GM23248 (cell line): ENCODE measurements around the gene TMEM181. TPM values are rescaled to one million over a fixed set of nuclear protein-coding genes. Genes with fewer than 3 reads are reported as not detected.

Source experiments
- DNase-seq: peaks from one replicate; pipeline ENCODE4 v3.0.0-alpha.2; 2015
- H2AFZ ChIP-seq: fragments of 200-600 bp; sonication (generic); 2 replicates; pipeline ENCODE4 v1.6.1; 2016; ENCODE audit warnings: antibody characterized with exemption
- H3F3A ChIP-seq: fragments of 200-600 bp; sonication (generic); 2 replicates; pipeline ENCODE4 v1.6.1; 2016; ENCODE audit warnings: mild to moderate bottlenecking, antibody characterized with exemption, mixed run types; ENCODE audit not compliant: insufficient read depth
- H3K27ac ChIP-seq: fragments of 200-600 bp; sonication (generic); 2 replicates; pipeline ENCODE4 v1.5.1; 2016; ENCODE audit warnings: mild to moderate bottlenecking
- H3K27me3 ChIP-seq: fragments of 200-600 bp; sonication (generic); replicated peaks from 2 replicates; pipeline ENCODE4 v1.6.1; 2016; ENCODE audit warnings: mild to moderate bottlenecking; ENCODE audit not compliant: insufficient read depth
- H3K36me3 ChIP-seq: fragments of 200-600 bp; sonication (generic); 2 replicates; pipeline ENCODE4 v1.6.1; 2016; ENCODE audit warnings: low read depth, mild to moderate bottlenecking
- H3K4me1 ChIP-seq: fragments of 200-600 bp; sonication (generic); 2 replicates; pipeline ENCODE4 v1.6.1; 2016; ENCODE audit warnings: mild to moderate bottlenecking; ENCODE audit not compliant: insufficient read depth
- H3K4me2 ChIP-seq: fragments of 200-600 bp; sonication (generic); one replicate; pipeline ENCODE4 v1.6.1; 2016; ENCODE audit warnings: mild to moderate bottlenecking; ENCODE audit not compliant: unreplicated experiment
- H3K4me3 ChIP-seq: fragments of 200-600 bp; sonication (generic); 2 replicates; pipeline ENCODE4 v1.5.1; 2016; ENCODE audit warnings: mild to moderate bottlenecking
- H3K79me2 ChIP-seq: fragments of 200-600 bp; sonication (generic); 2 replicates; pipeline ENCODE4 v1.6.1; 2016; ENCODE audit warnings: mild to moderate bottlenecking; ENCODE audit not compliant: insufficient read depth
- H3K9ac ChIP-seq: fragments of 200-600 bp; sonication (generic); 2 replicates; pipeline ENCODE4 v1.6.1; 2016; ENCODE audit warnings: mild to moderate bottlenecking
- H3K9me2 ChIP-seq: fragments of 200-600 bp; sonication (generic); 2 replicates; pipeline ENCODE4 v1.6.1; 2016; ENCODE audit warnings: mixed run types, mild to moderate bottlenecking, moderate library complexity; ENCODE audit not compliant: insufficient read depth
- H3K9me3 ChIP-seq: fragments of 200-600 bp; sonication (generic); one replicate; pipeline ENCODE4 v1.6.1; 2017; ENCODE audit warnings: low read depth
- H4K20me1 ChIP-seq: fragments of 200-600 bp; sonication (generic); 2 replicates; pipeline ENCODE4 v1.6.0; 2016; ENCODE audit not compliant: insufficient read depth
- EZH2 ChIP-seq: fragments of 200-600 bp; sonication (generic); IDR thresholded peaks from 2 replicates; pipeline ENCODE4 v1.6.1; 2018; ENCODE audit warnings: antibody characterized with exemption, mild to moderate bottlenecking; ENCODE audit not compliant: insufficient read depth, poor library complexity, severe bottlenecking
- EZH2phosphoT487 ChIP-seq: fragments of 200-600 bp; sonication (generic); IDR thresholded peaks from 2 replicates; pipeline ENCODE4 v1.6.1; 2018; ENCODE audit warnings: antibody characterized with exemption, moderate library complexity, mild to moderate bottlenecking, low read depth; ENCODE audit not compliant: insufficient read depth
- WGBS, 2 experiments: methylation state at CpG; one replicate each; pipeline ENCODE4 v1.1.6; 2015 to 2017; ENCODE audit warnings: low lambda C conversion rate in 2 of 2, low coverage in 1 of 2; ENCODE audit errors: missing lambda C conversion rate in 2 of 2; 5-methylcytosine and 5-hydroxymethylcytosine counted together
- in situ Hi-C: fragments of 300-500 bp; cut with MboI; formaldehyde crosslinking; loops from 2 replicates; pipeline ENCODE4 v1.15.0; 2020
- polyA plus RNA-seq: library from polyadenylated mRNA; unstranded; fragments of >200 nt; fragmentation: Nextera tagmentation; extraction: Ambion mirVana; gene quantifications from 2 replicates; pipeline ENCODE4 v1.2.1, GENCODE V29; 2016
- total RNA-seq: library from RNA; depleted of rRNA; stranded (reverse); fragments of >200 nt; shearing (Covaris generic); gene quantifications from 2 replicates; pipeline ENCODE4 v1.2.3, GENCODE V29; 2014

Gene TMEM181
- total and polyA plus RNA-seq, 2 experiments from 2014 or later: 30.7 to 52.6 TPM

GRCh38 chr6:158595223-158595622 lies 35.3 kb downstream of the TMEM181 start:
- no peak overlapping the region for H3K4me2 ChIP-seq
- in situ Hi-C loops: no loop called here
- H3K9me3 ChIP-seq: no peaks in the 10 kb centered on the region
- H3K4me3 ChIP-seq: no peak overlapping the region
- no peak overlapping the region for H3K9ac ChIP-seq
- no peaks in the 10 kb centered on the region for H3K27me3 ChIP-seq
- H3K9me2 ChIP-seq: no peaks in the 10 kb centered on the region
- no peak overlapping the region for H2AFZ ChIP-seq
- H3K4me1 ChIP-seq: no peaks in the 10 kb centered on the region
- no peaks in the 10 kb centered on the region for H3K79me2 ChIP-seq
- peaks cover 27% of the 10 kb centered on the region for H3K36me3 ChIP-seq
- H4K20me1 ChIP-seq: no peaks in the 10 kb centered on the region
- no peak for TF ChIP-seq EZH2
- no peak for TF ChIP-seq EZH2phosphoT487
- H3K27ac ChIP-seq: no peak overlapping the region
- no peaks in the 10 kb centered on the region for H3F3A ChIP-seq
- 92% methylated on average over 5 of the region's 5 CpGs for WGBS, 2 experiments
- peak; percentile 35 for DNase-seq

DNA sequence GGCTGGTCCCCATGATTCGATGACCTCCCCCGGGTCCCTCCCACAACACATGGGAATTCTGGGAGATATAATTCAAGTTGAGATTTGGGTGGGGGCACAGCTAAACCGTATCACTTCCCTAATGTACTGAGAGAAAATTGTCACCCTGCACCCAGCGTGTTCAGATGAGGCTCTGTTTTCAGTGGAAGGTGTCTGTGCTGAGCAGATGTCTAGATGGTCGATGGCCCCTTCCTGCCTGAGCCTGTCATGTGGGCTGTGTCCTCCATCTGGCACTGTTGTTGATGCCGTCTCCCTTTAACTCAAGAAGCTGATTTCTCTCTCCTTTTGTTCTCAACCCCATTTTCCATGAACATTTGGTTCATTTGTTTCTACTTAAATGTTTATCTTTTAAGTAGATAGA lies 37.0 kb downstream of the TMEM181 start:
- no peak overlapping the region for H3K4me2 ChIP-seq
- H3K9me2 ChIP-seq: no peaks in the 10 kb centered on the region
- H3K36me3 ChIP-seq: peaks cover 24% of the 10 kb centered on the region
- H3K79me2 ChIP-seq: peaks cover 9% of the 10 kb centered on the region
- no peak for DNase-seq
- TF ChIP-seq EZH2 (no peak), EZH2phosphoT487 (no peak)
- no peaks in the 10 kb centered on the region for H4K20me1 ChIP-seq
- no peaks in the 10 kb centered on the region for H3K4me1 ChIP-seq
- 74 to 82% methylated on average over 6 of the region's 6 CpGs for WGBS, 2 experiments
- in situ Hi-C loops: no loop called here
- no peaks in the 10 kb centered on the region for H3K27me3 ChIP-seq
- no peaks in the 10 kb centered on the region for H3K9me3 ChIP-seq
- no peak overlapping the region for H3K27ac ChIP-seq
- no peaks in the 10 kb centered on the region for H3F3A ChIP-seq
- no peak overlapping the region for H3K9ac ChIP-seq
- no peak overlapping the region for H2AFZ ChIP-seq
- no peak overlapping the region for H3K4me3 ChIP-seq

- H3K9me3 ChIP-seq: no peaks in the 10 kb centered on the region
- no peaks in the 10 kb centered on the region for H4K20me1 ChIP-seq
- H3K4me2 ChIP-seq: no peak overlapping the region
- no peak overlapping the region for H3K4me3 ChIP-seq
- no peaks in the 10 kb centered on the region for H3F3A ChIP-seq
- H3K4me1 ChIP-seq: no peaks in the 10 kb centered on the region
- no peaks in the 10 kb centered on the region for H3K9me2 ChIP-seq
- peaks cover 17% of the 10 kb centered on the region for H3K79me2 ChIP-seq
- no peaks in the 10 kb centered on the region for H3K27me3 ChIP-seq
- no peak overlapping the region for H3K9ac ChIP-seq
- no peak overlapping the region for H3K27ac ChIP-seq
- in situ Hi-C loops: no loop called here
- 93 to 96% methylated on average over 4 of the region's 4 CpGs for WGBS, 2 experiments
- TF ChIP-seq EZH2 (no peak), EZH2phosphoT487 (no peak)
- H2AFZ ChIP-seq: no peak overlapping the region
- peaks cover 20% of the 10 kb centered on the region for H3K36me3 ChIP-seq
- no peak for DNase-seq
These were observed 37.7 kb downstream of the TMEM181 start for GRCh38 chr6:158597565-158597964.

DNA sequence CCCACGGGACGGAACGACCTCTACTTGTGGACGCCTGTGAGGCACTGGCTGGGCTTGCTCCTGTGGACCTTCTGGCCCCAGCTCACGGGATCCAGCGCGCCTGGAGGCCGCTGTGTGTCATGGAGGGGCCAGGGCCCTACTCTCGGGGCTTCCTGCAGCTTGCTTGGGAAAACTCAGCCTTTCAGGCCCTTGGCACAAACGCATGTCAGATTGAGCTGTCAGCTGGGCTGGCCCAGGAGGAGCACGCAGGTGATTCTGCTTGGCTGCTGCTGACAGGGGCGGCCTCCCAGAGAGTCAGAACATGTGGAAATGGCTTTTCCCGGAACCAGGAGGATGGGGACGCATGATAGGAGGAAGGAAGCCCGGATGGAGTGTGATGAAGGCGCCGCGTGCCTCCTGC lies 39.7 kb downstream of the TMEM181 start:
- Histone ChIP-seq H3K27me3 (no peaks in the 10 kb centered on the region), H3K79me2 (peaks cover 30% of the 10 kb centered on the region), H3F3A (no peaks in the 10 kb centered on the region), H3K27ac (no peak overlapping the region), H3K9me2 (no peaks in the 10 kb centered on the region), H3K9ac (no peak overlapping the region), H3K9me3 (no peaks in the 10 kb centered on the region), H3K36me3 (0 out of 2 replicates have a peak, but pooled peaks cover 6% of the 10 kb centered on the region), H4K20me1 (no peaks in the 10 kb centered on the region), H3K4me2 (no peak overlapping the region), H3K4me1 (no peaks in the 10 kb centered on the region), H2AFZ (no peak overlapping the region), H3K4me3 (no peak overlapping the region)
- in situ Hi-C loops: loop anchor here (10.0 kb wide), 1 partner anchor 375 kb away; no protein-coding TSS in a partner anchor
- TF ChIP-seq EZH2 (no peak), EZH2phosphoT487 (no peak)
- 94% methylated on average over 18 of the region's 18 CpGs for WGBS, 2 experiments
- DNase-seq: no peak
